OCI-LY7 (cell line): ENCODE results near the gene CNDP2. TPM values are rescaled to one million over a fixed set of nuclear protein-coding genes. Genes with fewer than 3 reads are reported as not detected.

Experiments
- BruUV-seq: library from RNA; stranded (reverse); fragments of 400-500 nt; replicated peaks from 2 replicates; lab custom pipeline; 2021; lab: Mats Ljungman, UMichigan
- CTCF ChIA-PET: fragments of 300-600 bp; sonication (Branson Sonifier 250); formaldehyde crosslinking; loops from one replicate; lab custom pipeline; 2022; ENCODE audit warnings: antibody characterized with exemption; ENCODE audit not compliant: unreplicated experiment; lab: Charles Lee
- POLR2A ChIA-PET: fragments of 300-600 bp; sonication (Branson Sonifier 250); formaldehyde crosslinking; loops from one replicate; lab custom pipeline; 2022; ENCODE audit warnings: antibody characterized with exemption; lab: Charles Lee
- DNase-seq: peaks from one replicate; pipeline ENCODE4 v3.0.0-alpha.2; 2015; ENCODE audit warnings: low spot score
- H2AFZ ChIP-seq: fragments of 200-600 bp; sonication (generic), shearing (Covaris generic); 2 replicates; pipeline ENCODE4 v1.6.1; 2014; ENCODE audit warnings: mild to moderate bottlenecking, antibody characterized with exemption, low read length, moderate library complexity
- H3K27ac ChIP-seq: fragments of 200-600 bp; sonication (generic); 2 replicates; pipeline ENCODE4 v1.5.1; 2014; ENCODE audit warnings: mixed run types, low read depth, mild to moderate bottlenecking, moderate library complexity, low read length, inconsistent platforms; ENCODE audit not compliant: poor library complexity, severe bottlenecking
- H3K36me3 ChIP-seq: fragments of 200-600 bp; sonication (generic); 2 replicates; pipeline ENCODE4 v1.6.1; 2014; ENCODE audit warnings: mild to moderate bottlenecking, antibody characterized with exemption, low read length, moderate library complexity, mixed read lengths; ENCODE audit not compliant: insufficient read depth
- H3K4me1 ChIP-seq: fragments of 200-600 bp; sonication (generic); 2 replicates; pipeline ENCODE4 v1.5.1; 2014; ENCODE audit warnings: mild to moderate bottlenecking, low read length; ENCODE audit not compliant: insufficient read depth, poor library complexity, severe bottlenecking
- H3K4me2 ChIP-seq: fragments of 200-600 bp; sonication (generic); 2 replicates; pipeline ENCODE4 v1.6.1; 2014; ENCODE audit warnings: mild to moderate bottlenecking, low read length
- H3K4me3 ChIP-seq: fragments of 200-600 bp; sonication (generic); 2 replicates; pipeline ENCODE4 v1.5.1; 2014; ENCODE audit warnings: mild to moderate bottlenecking, low read depth, low read length; ENCODE audit not compliant: poor library complexity, severe bottlenecking
- H3K79me2 ChIP-seq: fragments of 200-600 bp; sonication (generic); 2 replicates; pipeline ENCODE4 v1.6.1; 2016; ENCODE audit warnings: low read depth, mild to moderate bottlenecking, low read length, moderate library complexity, mixed read lengths; ENCODE audit not compliant: insufficient read depth
- H3K9me2 ChIP-seq: fragments of 200-600 bp; sonication (generic); 2 replicates; pipeline ENCODE4 v1.6.1; 2016; ENCODE audit warnings: mild to moderate bottlenecking, low read length, mixed read lengths; ENCODE audit not compliant: insufficient read depth
- H3K9me3 ChIP-seq: fragments of 200-600 bp; sonication (generic); 2 replicates; pipeline ENCODE4 v1.6.1; 2014; ENCODE audit warnings: mild to moderate bottlenecking, mixed run types, low read length, mixed read lengths
- H4K20me1 ChIP-seq: fragments of 200-600 bp; sonication (generic); 2 replicates; pipeline ENCODE4 v1.6.1; 2014; ENCODE audit warnings: mild to moderate bottlenecking, antibody characterized with exemption, low read length, moderate library complexity, mixed read lengths; ENCODE audit not compliant: insufficient read depth
- EZH2phosphoT487 ChIP-seq: fragments of 200-600 bp; sonication (generic); IDR thresholded peaks from 2 replicates; pipeline ENCODE4 v1.6.1; 2018; ENCODE audit warnings: low read depth, borderline replicate concordance, mild to moderate bottlenecking, mixed run types, antibody characterized with exemption, low read length, moderate library complexity, mixed read lengths
- intact Hi-C: fragments of 100-400 bp; cut with micrococcal nuclease; formaldehyde crosslinking; loops from one replicate; pipeline ENCODE4 v1.10.0; 2022; ENCODE audit not compliant: unreplicated experiment
- total RNA-seq, 2 experiments: library from RNA; depleted of rRNA in 1 of 2; stranded (reverse); fragments of >200 nt in 1 of 2; shearing (Covaris generic) in 1 of 2; gene quantifications; 2 replicates each; pipeline ENCODE4 v1.2.3, GENCODE V29; 2014 to 2022
- TF ChIP-seq, protein P1 (sequence below): fragments of 200-600 bp; sonication (generic); conservative IDR thresholded peaks from 2 replicates; pipeline ENCODE4 v1.5.1; 2014; ENCODE audit warnings: mild to moderate bottlenecking, antibody characterized with exemption, low read length, moderate library complexity, mixed read lengths

The CNDP2 gene
- total RNA-seq, 2 experiments from 2014 or later, result 28.5 to 94.8 TPM

- no peak for DNase-seq
- Histone ChIP-seq H3K79me2 (no peaks in the 10 kb centered on the region), H3K4me3 (no peak overlapping the region), H3K36me3 (no peaks in the 10 kb centered on the region), H4K20me1 (no peaks in the 10 kb centered on the region), H3K27ac (no peak overlapping the region), H3K4me1 (no peaks in the 10 kb centered on the region), H3K4me2 (no peak overlapping the region), H3K9me2 (no peaks in the 10 kb centered on the region), H3K9me3 (no peaks in the 10 kb centered on the region), H2AFZ (no peak overlapping the region)
- CTCF ChIA-PET, result no interaction called here
- POLR2A ChIA-PET, result no interaction called here
- TF ChIP-seq, protein P1, sequence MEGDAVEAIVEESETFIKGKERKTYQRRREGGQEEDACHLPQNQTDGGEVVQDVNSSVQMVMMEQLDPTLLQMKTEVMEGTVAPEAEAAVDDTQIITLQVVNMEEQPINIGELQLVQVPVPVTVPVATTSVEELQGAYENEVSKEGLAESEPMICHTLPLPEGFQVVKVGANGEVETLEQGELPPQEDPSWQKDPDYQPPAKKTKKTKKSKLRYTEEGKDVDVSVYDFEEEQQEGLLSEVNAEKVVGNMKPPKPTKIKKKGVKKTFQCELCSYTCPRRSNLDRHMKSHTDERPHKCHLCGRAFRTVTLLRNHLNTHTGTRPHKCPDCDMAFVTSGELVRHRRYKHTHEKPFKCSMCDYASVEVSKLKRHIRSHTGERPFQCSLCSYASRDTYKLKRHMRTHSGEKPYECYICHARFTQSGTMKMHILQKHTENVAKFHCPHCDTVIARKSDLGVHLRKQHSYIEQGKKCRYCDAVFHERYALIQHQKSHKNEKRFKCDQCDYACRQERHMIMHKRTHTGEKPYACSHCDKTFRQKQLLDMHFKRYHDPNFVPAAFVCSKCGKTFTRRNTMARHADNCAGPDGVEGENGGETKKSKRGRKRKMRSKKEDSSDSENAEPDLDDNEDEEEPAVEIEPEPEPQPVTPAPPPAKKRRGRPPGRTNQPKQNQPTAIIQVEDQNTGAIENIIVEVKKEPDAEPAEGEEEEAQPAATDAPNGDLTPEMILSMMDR, result no peak
- TF ChIP-seq EZH2phosphoT487, result no peak
- intact Hi-C loops, result no loop called here
- no TSS peak for BruUV-seq
Measured at GRCh38 chr18:74479486-74480148, 16.5 kb upstream of the CNDP2 start.

DNA sequence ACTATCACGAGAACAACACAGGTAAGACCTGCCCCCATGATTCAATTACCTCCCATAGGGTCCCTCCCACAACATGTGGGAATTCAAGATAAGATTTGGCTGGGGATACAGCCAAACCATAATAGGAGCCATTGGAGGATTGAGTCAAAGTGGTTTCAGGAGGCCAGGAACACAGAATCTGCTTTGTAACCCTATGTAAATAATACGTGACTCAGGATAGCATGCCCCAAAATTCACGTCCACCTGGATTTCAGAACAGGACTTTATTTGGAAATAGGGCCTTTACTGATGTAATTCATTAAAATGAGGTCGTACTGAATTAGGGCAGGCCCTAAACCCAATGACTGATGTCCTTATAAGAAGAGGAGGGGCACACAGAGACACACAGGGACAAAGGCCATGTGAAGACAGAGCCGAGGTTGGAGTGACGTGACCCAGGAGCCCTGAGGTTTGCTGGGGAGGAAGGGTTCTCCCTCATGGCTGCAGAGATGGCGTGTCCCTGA is 16.0 kb upstream of the CNDP2 start:
- H3K27ac ChIP-seq, result no peak overlapping the region
- no peaks in the 10 kb centered on the region for H3K36me3 ChIP-seq
- no peaks in the 10 kb centered on the region for H3K4me1 ChIP-seq
- H3K4me3 ChIP-seq, result no peak overlapping the region
- no peak for TF ChIP-seq EZH2phosphoT487
- TF ChIP-seq, protein P1, result no peak
- H2AFZ ChIP-seq, result no peak overlapping the region
- no peak for DNase-seq
- H3K79me2 ChIP-seq, result no peaks in the 10 kb centered on the region
- no TSS peak for BruUV-seq
- H3K4me2 ChIP-seq, result no peak overlapping the region
- H3K9me2 ChIP-seq, result no peaks in the 10 kb centered on the region
- intact Hi-C loops, result no loop called here
- H3K9me3 ChIP-seq, result no peaks in the 10 kb centered on the region
- H4K20me1 ChIP-seq, result no peaks in the 10 kb centered on the region
- POLR2A ChIA-PET, result no interaction called here
- CTCF ChIA-PET, result no interaction called here

DNA sequence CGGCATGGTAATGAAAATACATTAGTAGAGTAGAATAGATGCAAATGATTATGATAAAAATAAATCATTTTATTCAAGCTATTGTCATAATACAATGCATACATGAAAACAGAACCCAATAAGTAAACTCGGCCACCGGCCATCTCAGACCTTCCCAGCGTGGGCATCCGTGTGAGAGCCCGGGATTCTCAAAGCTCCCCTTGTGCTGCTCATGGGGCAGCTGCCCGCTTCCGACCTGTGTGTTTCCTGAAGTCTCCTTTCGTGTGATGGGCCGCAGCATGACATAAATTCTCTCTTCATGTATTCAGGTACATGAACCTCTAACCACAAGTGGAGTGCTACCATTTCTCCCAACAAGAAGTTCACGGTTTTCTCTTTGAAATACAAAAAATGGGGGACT is 13.5 kb upstream of the CNDP2 start:
- Histone ChIP-seq H4K20me1 (no peaks in the 10 kb centered on the region), H2AFZ (no peak overlapping the region), H3K79me2 (no peaks in the 10 kb centered on the region), H3K4me3 (no peak overlapping the region), H3K4me2 (no peak overlapping the region), H3K36me3 (no peaks in the 10 kb centered on the region), H3K9me2 (no peaks in the 10 kb centered on the region), H3K27ac (no peak overlapping the region), H3K4me1 (no peaks in the 10 kb centered on the region), H3K9me3 (no peaks in the 10 kb centered on the region)
- POLR2A ChIA-PET, result interaction anchor here (0.7 kb wide), 1 partner anchor 653 kb away, joined by 5 read pairs; no protein-coding TSS in a partner anchor
- intact Hi-C loops, result no loop called here
- DNase-seq, result no peak
- BruUV-seq, result no TSS peak
- TF ChIP-seq EZH2phosphoT487, result no peak
- TF ChIP-seq, protein P1, result no peak
- CTCF ChIA-PET, result no interaction called here
